HUES64 (cell line): ENCODE measurements around the gene POLR2F.

Source experiments
- H3K27ac ChIP-seq: 2 replicates; pipeline ENCODE4 v1.7.0; 2013; ENCODE audit warnings: low read depth, low read length, inconsistent platforms
- H3K27me3 ChIP-seq: 2 replicates; pipeline ENCODE4 v1.6.1; 2013; ENCODE audit warnings: mild to moderate bottlenecking, low read length; ENCODE audit not compliant: insufficient read depth
- H3K36me3 ChIP-seq: 2 replicates; pipeline ENCODE4 v1.6.1; 2013; ENCODE audit warnings: mild to moderate bottlenecking, low read length; ENCODE audit not compliant: insufficient read depth
- H3K4me1 ChIP-seq: 2 replicates; pipeline ENCODE4 v1.6.1; 2013; ENCODE audit warnings: mild to moderate bottlenecking, low read length, moderate library complexity; ENCODE audit not compliant: insufficient read depth
- H3K4me3 ChIP-seq: 2 replicates; pipeline ENCODE4 v1.5.1; 2013; ENCODE audit warnings: mild to moderate bottlenecking, low read length, moderate library complexity
- H3K9ac ChIP-seq: 2 replicates; pipeline ENCODE4 v1.6.1; 2013; ENCODE audit warnings: mild to moderate bottlenecking, low read depth, low read length
- H3K9me3 ChIP-seq: 2 replicates; pipeline ENCODE4 v1.6.1; 2013; ENCODE audit warnings: low read depth, low read length; ENCODE audit not compliant: insufficient read depth
- WGBS: fragments of 150-250, 120-280 bp; methylation state at CpG from one replicate; pipeline ENCODE4 v1.1.7; 2013; ENCODE audit warnings: missing lambda C conversion rate; 5-methylcytosine and 5-hydroxymethylcytosine counted together

Gene POLR2F

DNA sequence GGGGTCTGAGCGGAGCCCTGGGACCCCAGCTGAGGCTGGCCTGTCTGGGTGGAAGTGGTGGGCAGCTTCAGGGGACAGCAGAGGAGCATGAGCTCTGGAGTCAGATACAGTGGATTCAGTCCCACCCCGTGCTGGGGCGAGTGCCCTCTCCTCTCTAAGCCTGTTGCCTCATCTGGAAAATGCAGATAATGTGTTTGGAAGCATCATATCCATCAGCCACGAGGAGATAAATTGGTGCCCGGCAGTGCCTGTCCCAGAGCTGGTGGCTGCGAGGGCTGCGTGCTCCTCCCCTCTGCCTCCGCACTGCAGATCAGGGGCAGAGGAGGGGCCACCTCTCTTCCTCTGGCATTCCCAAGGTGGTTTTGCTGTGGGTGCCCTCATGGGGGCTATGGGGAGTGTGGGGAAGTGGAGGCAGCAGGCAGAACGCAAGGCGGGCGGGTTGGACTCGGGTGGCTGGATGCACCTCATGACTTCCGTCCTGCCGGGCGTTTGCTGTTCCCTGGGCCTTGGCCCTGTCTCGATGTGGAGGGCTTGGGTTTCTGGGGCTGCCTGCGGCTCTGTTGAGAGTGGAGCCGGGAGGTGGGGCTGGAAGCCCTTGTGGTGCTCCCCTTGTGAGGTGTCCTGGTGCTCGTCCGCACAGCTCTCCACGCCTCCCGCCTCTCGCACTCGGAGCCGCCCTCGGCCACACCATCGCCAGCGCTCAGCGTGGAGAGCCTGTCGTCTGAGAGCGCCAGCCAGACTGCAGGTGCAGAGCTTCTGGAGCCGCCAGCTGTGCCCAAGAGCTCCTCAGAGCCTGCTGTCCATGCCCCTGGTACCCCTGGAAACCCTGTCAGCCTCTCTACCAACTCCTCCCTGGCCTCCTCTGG, 26.5 kb upstream of the POLR2F start:
- Histone ChIP-seq H3K27ac (no peak overlapping the region), H3K9ac (no peak overlapping the region), H3K4me1 (no peaks in the 10 kb centered on the region), H3K36me3 (peaks cover 45% of the 10 kb centered on the region), H3K9me3 (no peaks in the 10 kb centered on the region), H3K4me3 (no peak overlapping the region), H3K27me3 (no peaks in the 10 kb centered on the region)
- 96% methylated on average over 32 of the region's 32 CpGs for WGBS

DNA sequence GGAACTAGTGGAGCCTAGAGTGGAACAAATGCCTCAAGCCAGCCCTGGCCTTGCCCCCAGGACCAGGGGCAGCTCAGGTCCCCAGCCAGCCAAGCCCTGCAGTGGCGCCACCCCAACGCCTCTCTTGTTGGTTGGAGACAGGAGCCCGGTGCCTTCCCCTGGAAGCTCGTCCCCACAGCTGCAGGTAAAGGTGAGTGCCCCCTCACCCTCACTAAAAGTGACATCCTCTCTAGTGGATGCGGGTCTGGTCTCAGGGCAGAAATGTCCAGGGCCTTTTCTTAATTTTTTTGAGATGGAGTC, 25.9 kb upstream of the POLR2F start:
- Histone ChIP-seq H3K4me3 (no peak overlapping the region), H3K27ac (no peak overlapping the region), H3K27me3 (no peaks in the 10 kb centered on the region), H3K9ac (no peak overlapping the region), H3K9me3 (no peaks in the 10 kb centered on the region), H3K36me3 (peaks cover 50% of the 10 kb centered on the region), H3K4me1 (no peaks in the 10 kb centered on the region)
- 97% methylated on average over 5 of the region's 5 CpGs for WGBS

DNA sequence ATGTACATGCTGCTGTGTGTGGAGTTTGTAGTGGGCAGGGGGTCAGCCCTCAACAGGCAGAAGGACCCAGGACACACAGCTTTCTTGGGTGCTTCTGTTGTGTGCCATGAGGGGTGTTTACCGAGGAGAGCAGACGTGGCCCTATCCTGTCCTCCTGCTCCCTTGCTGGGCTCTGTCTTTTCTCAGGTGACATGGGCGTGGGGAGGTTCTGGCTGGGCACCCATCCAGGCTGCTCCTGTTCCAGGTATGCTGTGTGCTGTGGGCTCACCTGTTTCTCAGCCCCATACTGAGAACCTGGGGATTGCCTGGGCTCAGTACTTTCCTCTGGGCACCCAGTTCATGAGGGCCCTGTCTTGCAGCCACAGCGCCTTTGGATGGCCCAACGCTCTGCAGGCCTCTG, 24.1 kb upstream of the POLR2F start:
- H3K27me3 ChIP-seq = no peaks in the 10 kb centered on the region
- WGBS = 95% methylated on average over 5 of the region's 5 CpGs
- H3K9ac ChIP-seq = no peak overlapping the region
- no peak overlapping the region for H3K27ac ChIP-seq
- H3K36me3 ChIP-seq = peaks cover 56% of the 10 kb centered on the region
- H3K9me3 ChIP-seq = no peaks in the 10 kb centered on the region
- H3K4me1 ChIP-seq = peaks cover 3% of the 10 kb centered on the region
- H3K4me3 ChIP-seq = no peak overlapping the region

DNA sequence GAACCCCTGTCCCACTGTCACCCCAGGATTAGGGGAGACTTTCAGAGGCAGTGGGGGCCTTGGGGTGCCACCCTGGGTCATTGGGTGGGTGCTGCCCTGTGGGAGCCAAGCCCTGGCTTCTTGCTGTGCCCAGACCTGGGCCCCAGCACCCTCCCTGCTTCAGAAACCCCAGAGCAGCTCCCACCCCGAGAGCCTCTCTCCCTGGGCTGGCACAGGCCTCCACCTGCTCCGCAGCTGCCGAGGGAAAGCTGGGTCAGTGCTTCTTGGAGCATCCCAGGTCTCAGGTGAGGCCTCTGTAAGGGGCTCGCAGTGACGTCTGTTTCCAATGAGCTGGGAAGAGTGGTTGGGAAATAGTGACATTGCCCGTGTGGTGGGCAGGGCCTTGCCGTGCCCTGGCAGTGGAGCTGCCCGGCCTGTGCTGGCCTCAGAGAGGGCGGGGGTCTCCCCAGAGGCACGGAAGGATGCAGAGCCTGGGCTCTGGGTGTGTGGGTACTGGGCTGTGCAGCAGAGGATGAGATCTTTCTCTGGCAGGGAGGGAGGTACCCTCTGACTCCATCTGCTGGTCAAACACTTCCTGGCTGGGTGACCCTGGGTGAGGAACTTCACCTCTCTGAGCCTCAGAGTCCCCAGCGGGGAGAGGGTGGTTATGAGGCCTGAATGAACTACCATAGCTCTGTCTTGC, 23.1 kb upstream of the POLR2F start:
- H3K27me3 ChIP-seq = no peaks in the 10 kb centered on the region
- WGBS = 92% methylated on average over 11 of the region's 11 CpGs
- no peak overlapping the region for H3K27ac ChIP-seq
- H3K4me3 ChIP-seq = no peak overlapping the region
- peaks cover 49% of the 10 kb centered on the region for H3K36me3 ChIP-seq
- H3K9me3 ChIP-seq = no peaks in the 10 kb centered on the region
- no peak overlapping the region for H3K9ac ChIP-seq
- H3K4me1 ChIP-seq = peaks cover 3% of the 10 kb centered on the region

DNA sequence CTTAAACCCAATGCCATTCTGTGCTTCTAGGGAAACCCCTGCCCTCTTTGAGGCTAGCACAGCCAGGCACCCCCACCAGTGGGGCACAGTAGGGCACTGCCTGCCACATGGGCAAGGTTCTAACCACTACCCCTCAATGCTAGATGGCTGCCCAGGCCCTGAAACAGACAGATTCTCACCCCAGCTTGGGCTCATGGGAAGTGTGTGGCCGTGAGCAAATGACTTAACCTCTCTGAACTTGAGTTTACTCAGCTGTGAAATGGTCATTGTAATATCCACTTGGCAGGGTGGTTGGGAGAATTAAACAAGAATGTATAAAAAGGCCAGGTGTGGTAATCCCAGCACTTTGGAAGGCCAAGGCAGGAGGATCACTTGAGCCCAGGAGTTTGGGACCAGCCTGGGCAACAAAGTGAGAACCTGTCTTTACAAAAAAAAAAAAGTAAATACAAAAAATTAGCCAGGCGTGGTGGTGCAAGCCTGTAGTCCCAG, 22.5 kb upstream of the POLR2F start:
- no peak overlapping the region for H3K4me3 ChIP-seq
- no peaks in the 10 kb centered on the region for H3K9me3 ChIP-seq
- WGBS = 94% methylated on average over 2 of the region's 2 CpGs
- no peak overlapping the region for H3K9ac ChIP-seq
- H3K36me3 ChIP-seq = peaks cover 44% of the 10 kb centered on the region
- peaks cover 3% of the 10 kb centered on the region for H3K4me1 ChIP-seq
- no peak overlapping the region for H3K27ac ChIP-seq
- no peaks in the 10 kb centered on the region for H3K27me3 ChIP-seq

DNA sequence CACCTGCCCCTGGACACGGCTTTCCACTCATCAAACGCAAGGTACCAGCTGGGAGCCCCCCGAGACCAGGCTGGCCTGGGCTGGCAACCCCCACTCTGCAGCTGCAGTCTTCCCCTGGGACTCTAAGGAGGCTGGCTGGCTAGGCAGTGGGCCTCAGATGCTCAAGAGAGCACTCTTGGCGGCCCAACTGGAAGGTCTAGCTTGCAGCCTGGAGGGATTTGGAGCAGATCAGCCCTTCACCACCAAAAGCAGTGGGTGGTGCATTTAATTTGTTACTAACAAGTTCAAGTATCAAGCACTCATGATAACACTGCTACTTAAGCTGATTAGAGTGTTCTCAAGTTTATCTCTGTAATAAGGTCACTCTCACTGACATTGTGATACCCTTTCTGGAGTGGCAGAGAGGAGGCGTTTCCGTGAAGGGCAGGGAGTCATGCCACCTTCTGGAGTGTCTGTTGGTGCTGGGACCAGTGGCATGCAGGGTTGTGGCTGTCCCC, 21.6 kb upstream of the POLR2F start:
- Histone ChIP-seq H3K9ac (no peak overlapping the region), H3K4me1 (peaks cover 3% of the 10 kb centered on the region), H3K27ac (no peak overlapping the region), H3K9me3 (no peaks in the 10 kb centered on the region), H3K27me3 (no peaks in the 10 kb centered on the region), H3K36me3 (peaks cover 39% of the 10 kb centered on the region), H3K4me3 (no peak overlapping the region)
- WGBS = 92% methylated on average over 6 of the region's 6 CpGs

DNA sequence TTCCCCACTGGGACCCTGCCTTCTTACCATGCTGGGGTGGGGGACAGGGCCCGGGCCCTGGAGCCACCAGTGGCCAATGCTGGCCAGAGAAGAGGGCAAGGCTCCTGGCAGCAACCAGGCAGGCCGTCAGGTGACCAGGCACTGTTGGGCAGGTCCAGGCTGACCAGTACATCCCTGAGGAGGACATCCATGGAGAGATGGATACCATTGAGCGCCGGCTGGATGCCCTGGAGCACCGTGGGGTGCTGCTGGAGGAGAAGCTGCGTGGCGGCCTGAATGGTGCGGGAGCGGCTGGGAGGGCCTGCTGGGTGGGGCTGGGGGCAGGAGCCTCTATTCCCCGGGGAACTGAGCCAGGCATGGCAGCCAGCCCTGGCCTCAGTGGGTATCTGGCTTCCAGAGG, 21.1 kb upstream of the POLR2F start:
- Histone ChIP-seq H3K36me3 (peaks cover 41% of the 10 kb centered on the region), H3K9me3 (no peaks in the 10 kb centered on the region), H3K27me3 (no peaks in the 10 kb centered on the region), H3K27ac (no peak overlapping the region), H3K4me3 (no peak overlapping the region), H3K9ac (no peak overlapping the region), H3K4me1 (peaks cover 3% of the 10 kb centered on the region)
- WGBS = 97% methylated on average over 10 of the region's 10 CpGs

DNA sequence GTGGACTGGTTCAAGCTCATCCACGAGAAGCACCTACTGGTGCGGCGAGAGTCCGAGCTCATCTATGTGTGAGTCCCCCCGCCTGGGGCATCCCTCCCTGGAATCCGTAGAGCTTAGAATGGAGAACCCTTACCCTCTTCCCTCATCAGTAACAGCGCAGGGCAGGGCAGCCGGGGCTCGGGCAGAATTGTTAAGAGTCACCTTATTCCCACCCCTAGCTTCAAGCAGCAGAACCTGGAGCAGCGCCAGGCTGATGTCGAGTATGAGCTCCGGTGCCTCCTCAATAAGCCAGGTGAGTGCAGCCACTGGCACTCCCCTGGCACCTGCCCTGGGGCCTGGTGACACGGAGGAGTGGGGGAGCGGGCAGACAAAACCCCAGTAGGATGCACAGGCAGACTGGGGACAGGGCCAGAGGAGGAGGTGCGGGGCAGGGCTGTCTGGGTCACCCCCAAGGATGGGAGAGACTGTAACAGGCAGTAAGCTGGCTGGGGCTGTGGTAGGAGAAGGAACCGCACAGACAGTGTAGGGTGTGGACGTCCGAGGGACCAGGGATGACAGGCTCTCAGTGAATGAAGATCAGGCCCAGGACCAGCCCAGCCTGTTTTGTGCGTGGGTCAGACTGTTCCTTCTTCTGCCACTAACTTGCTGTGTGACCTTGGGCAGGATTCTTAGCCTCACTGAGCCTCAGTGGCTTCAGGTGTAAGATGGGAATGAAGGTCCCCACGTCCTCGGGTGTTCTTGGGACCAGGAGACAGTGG, 20.5 kb upstream of the POLR2F start:
- 93% methylated on average over 21 of the region's 21 CpGs for WGBS
- no peaks in the 10 kb centered on the region for H3K27me3 ChIP-seq
- H3K9me3 ChIP-seq = no peaks in the 10 kb centered on the region
- H3K4me1 ChIP-seq = peaks cover 3% of the 10 kb centered on the region
- H3K36me3 ChIP-seq = peaks cover 43% of the 10 kb centered on the region
- H3K4me3 ChIP-seq = no peak overlapping the region
- H3K27ac ChIP-seq = no peak overlapping the region
- no peak overlapping the region for H3K9ac ChIP-seq

DNA sequence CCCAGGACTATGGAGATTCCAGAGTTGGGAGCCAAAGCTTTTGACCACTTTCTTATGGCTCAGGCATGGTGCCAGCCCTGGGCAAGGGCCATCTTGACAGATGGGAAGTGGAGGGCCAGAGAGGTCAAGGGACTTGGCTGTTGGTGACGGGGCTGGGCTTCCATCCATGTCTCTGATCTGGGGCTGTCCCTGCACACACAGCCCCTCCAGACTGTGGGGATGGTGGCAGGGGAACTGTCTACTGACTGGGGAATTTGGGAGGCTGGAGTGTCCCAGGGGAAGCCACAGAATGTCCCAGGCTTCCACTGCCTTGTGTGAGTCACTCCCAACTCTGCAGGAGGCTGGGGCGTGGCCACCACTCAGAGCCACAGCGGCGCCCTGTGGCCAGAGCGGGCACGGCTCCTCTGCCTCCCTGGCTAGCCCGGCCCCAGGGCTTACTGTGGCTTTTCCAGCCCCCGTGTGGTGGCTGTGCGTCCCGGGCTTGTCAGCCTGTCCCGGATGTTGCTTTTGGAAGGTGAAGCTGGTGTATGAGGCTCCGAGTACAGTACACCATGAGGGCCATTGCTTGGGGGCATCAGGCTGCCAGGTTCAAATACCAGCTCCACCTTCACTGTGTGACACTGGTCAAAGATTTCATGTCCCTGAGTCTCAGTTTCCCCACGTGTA, 19.7 kb upstream of the POLR2F start:
- Histone ChIP-seq H3K4me1 (peaks cover 3% of the 10 kb centered on the region), H3K4me3 (no peak overlapping the region), H3K27me3 (no peaks in the 10 kb centered on the region), H3K9me3 (no peaks in the 10 kb centered on the region), H3K9ac (no peak overlapping the region), H3K27ac (no peak overlapping the region), H3K36me3 (peaks cover 40% of the 10 kb centered on the region)
- WGBS = 19% methylated on average over 13 of the region's 13 CpGs

DNA sequence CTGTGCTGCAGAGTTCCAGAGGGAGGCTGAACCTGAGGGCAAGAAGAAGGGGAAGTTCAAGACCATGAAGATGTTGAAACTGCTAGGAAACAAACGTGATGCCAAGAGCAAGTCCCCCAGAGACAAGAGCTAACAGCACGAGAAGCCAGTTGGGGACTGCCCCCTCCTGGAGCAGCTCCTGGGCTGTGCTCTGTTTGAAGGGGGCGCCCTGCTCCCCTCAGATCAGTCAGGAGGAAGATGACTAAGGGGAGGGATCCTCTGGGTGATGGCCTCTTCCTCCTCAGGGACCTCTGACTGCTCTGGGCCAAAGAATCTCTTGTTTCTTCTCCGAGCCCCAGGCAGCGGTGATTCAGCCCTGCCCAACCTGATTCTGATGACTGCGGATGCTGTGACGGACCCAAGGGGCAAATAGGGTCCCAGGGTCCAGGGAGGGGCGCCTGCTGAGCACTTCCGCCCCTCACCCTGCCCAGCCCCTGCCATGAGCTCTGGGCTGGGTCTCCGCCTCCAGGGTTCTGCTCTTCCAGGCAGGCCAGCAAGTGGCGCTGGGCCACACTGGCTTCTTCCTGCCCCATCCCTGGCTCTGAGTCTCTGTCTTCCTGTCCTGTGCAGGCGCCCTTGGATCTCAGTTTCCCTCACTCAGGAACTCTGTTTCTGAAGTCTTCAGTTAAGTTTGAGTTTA, 12.7 kb upstream of the POLR2F start:
- H3K9ac ChIP-seq = no peak overlapping the region
- H3K4me1 ChIP-seq = no peaks in the 10 kb centered on the region
- H3K9me3 ChIP-seq = no peaks in the 10 kb centered on the region
- no peaks in the 10 kb centered on the region for H3K27me3 ChIP-seq
- 88% methylated on average over 12 of the region's 12 CpGs for WGBS
- no peak overlapping the region for H3K27ac ChIP-seq
- H3K4me3 ChIP-seq = no peak overlapping the region
- peaks cover 37% of the 10 kb centered on the region for H3K36me3 ChIP-seq
